HG02884 (cell line): ENCODE data around the gene CAMTA1.

Experiments
- ATAC-seq: cut with Tn5 transposase; IDR thresholded peaks from one replicate; pipeline ENCODE4 v1.9.1; 2021; ENCODE audit warnings: mild to moderate bottlenecking, moderate library complexity; ENCODE audit not compliant: unreplicated experiment

The CAMTA1 gene

GRCh38 chr1:7568901-7569524, 783.8 kb downstream of the CAMTA1 start:
- no peak for ATAC-seq

DNA sequence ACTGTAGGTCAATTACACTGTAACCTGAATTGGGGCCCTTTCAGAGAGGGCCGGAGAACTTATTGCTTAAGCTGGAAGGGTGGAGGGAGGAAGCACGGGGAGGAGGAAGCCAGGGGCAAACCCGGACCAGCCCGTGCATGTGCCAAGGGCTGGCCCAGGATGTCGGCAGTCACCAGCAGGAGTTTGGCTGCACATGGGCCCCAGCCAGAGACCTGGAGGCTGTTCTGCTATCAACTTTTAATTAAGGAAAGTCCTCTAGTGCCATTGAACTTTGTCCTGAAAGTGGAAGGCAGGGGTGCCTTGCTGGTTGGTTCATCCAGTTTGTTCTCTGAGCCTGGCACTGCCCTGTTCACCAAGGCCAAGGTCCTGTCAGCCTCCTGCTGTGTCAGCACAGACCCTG, 785.1 kb downstream of the CAMTA1 start:
- ATAC-seq: no peak

- ATAC-seq: no peak
Measured at GRCh38 chr1:7572654-7573152, 787.4 kb downstream of the CAMTA1 start.

DNA sequence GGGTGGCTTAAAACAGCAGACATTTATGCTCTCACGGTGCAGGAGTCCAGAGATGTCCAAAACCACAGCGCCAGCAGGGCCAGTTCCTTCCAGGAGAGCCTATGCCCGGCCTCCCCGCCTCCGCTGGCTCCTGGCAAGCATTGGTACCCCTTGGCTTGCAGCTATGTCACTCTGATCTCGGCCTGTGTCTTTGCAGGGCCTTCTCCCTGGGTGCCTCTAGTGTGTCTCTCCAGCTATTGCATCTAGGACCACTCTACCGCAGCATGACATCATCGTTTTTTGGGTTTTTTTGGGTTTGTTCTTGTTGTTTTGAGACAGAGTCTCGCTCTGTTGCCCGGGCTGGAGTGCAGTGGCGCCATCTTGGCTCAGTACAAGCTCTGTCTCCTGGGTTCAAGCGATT, 788.2 kb downstream of the CAMTA1 start:
- ATAC-seq: no peak

DNA sequence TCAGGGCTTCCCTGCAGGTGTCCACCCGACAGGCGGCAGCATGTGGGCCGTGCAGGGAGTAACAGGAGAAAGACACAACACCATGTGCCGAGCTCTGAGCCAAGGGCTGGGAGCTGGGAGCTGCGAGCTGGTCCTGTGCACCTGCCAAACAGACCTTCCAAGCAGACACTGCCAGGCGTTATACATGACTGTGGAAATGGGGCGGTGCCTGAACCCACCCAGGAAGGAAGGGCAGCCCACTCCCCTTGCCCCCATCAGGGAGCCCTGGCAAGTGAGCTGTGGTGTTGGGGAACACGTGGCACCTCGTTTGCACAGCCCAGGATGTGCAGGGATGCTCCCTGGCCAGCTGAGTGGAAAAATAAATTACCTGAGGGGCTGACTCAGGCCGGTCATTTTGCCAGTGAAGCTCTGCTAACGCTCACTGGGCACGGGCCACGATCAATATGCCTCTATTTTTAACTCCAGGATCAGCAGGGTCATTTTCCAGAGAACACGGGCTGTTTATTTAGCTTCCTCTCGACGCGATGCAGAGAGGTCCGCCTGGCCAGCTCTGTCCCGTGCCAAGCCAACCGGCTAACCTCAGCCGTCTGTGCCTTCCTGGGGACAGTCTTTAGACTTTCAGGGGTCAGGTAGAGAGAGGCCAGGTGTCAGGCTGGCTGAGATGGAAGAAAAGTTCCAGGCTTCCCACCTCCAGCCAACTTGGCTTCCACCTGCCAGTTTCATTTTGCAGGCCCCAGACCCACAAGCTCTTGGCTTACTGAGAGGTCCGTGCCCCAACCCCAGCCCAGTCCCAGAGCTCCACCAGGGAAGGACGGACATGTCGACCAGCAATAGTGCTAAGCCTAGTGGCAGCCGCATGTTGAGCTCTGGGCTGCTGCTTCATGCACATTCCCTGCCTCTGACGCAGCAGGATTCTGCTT, 789.1 kb downstream of the CAMTA1 start:
- no peak for ATAC-seq

DNA sequence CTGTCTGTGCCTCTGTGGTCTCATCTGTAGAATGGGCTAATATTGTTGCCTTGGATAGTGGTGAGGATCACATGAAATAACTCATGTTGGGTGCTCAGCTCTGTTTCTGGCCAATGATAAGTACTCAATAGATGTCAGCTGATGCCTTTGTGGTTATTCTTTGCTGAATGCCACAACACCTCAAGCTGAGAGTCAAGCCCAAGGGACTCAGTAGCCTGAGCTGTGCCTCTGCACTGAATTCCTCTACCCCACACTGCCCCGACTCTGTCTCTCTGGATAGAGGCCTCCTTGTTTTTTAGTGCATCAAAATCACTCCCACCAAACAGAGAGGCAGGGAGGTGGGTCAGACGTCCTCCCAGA, 789.8 kb downstream of the CAMTA1 start:
- ATAC-seq: no peak

DNA sequence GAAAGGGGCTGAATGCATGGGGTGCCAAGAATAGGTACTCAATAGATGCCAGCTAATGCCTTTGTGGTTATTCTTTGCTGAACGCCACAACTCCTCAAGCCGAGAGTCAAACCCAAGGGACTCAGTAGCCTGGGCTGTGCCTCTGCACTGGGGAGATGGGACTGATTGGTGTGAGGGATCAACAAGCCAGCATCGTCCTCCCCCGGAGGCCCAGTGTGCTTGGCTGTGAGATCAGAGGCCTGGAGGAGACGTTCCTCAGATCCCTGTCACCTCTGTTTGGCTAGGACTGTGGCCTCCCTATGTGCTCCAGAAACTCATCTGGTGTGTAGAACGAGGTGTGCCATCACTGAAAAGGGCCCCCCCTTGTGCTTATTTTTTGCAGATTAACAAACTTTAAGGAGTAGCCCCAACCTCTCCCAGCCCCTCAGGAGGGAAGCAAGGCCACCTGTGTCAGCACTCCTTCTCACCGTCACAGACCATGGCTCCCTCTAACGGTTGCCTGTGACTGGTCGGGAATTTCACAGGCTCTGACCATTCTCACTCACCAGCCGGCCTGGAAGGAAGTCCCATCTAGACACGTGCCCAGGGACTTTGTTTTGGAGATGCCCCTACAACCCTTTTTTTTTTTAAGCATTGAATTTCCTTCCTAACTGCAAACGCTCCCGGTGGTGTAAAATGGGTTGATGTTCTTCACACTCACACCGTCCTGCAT, 791.8 kb downstream of the CAMTA1 start:
- ATAC-seq: no peak

GRCh38 chr1:7578206-7578605, 793.0 kb downstream of the CAMTA1 start:
- no peak for ATAC-seq

DNA sequence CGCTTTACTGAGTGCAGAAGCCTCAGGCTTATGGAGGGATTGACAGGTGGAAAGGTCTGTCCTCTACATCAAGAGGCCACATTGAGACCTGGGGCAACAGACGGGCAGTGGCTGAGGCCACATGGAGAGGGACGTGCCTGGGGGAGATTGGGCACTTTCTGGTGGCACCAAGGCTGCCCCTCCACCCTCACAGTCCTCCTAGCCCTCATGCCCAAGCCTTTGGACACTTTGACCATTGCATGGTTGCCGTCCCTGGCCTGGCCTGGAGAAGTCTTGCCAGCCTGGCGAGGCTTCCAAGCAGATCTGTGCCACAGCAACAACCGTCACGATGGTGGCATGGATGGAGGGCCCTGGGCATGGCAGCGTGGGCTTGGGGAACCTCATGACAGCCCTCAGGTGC, 793.8 kb downstream of the CAMTA1 start:
- no peak for ATAC-seq

- no peak for ATAC-seq
Measured at GRCh38 chr1:7579831-7580804, 794.9 kb downstream of the CAMTA1 start.

DNA sequence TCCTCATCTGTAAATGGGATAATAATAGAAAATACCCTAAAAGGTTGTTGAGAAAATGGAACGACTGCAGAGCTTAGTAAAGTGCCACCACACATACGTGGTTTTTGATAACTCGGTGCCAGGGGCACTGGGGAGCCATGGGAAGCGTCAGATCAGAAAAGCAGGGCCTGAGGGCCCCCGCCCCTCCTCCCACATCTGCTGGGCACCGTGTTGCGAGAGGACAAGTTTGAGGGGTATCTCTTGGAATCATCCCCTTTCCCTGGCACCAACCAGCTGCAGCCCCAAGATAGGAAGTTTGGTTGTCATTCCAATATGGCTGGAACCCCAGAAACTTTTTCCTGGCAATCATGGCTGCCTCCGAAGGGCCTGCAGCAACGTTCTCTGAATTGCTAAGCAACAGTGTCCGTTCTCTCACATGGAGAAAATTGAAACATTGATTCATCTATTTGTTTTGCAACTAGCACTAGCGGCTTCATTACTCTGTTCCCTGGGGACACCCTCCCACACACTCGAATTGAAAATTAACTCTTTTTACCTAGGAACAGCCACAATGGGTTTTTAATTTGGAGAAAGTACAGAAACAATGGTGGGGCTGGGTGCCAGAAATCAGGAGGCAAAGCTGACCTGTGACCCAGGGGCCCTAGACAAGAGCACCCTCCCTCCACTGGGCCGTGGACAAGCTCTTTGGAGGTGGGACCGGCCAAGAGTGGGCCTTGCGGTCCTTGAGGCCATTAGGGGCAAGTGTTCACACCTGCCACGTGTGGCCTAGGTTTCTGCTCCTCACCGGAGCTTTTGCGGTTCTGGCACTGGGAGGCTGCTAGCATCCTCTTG, 795.9 kb downstream of the CAMTA1 start:
- ATAC-seq: no peak

DNA sequence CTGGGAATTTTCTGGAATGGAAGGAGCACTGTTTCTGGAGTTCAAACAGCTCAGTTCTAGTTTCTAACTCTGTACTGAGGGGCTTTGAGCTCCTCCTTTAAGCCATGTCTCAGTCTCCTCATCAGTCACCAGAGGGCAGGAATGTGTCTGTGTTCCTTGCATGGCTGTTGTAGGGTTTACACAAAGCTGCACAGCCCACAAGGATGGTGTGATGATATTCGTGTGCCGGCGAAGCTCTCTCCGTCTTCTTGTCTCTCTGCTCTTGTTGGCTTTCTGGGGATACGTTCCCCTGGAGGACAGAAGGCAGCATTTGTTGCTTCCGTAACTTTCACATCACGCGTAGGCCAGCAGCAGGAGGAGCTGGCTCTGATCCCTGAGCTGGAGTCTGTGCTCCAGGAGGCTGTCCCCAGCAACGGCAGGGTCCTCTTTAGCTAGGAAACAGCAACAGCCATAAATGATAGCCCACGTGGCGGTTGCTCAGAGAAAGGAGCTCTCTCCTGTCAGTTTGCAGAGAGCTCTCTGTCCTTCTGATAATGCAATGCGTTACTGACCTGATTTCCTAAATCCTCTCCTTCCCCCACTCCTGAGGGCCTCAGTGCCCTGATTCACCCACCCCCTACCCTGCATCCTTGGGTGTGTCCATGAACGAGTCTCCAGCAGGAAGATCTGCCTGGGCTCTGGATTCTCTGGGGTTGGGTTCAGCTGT, 796.7 kb downstream of the CAMTA1 start:
- ATAC-seq: no peak

- no peak for ATAC-seq
Measured at GRCh38 chr1:7582460-7582972, 797.3 kb downstream of the CAMTA1 start.

DNA sequence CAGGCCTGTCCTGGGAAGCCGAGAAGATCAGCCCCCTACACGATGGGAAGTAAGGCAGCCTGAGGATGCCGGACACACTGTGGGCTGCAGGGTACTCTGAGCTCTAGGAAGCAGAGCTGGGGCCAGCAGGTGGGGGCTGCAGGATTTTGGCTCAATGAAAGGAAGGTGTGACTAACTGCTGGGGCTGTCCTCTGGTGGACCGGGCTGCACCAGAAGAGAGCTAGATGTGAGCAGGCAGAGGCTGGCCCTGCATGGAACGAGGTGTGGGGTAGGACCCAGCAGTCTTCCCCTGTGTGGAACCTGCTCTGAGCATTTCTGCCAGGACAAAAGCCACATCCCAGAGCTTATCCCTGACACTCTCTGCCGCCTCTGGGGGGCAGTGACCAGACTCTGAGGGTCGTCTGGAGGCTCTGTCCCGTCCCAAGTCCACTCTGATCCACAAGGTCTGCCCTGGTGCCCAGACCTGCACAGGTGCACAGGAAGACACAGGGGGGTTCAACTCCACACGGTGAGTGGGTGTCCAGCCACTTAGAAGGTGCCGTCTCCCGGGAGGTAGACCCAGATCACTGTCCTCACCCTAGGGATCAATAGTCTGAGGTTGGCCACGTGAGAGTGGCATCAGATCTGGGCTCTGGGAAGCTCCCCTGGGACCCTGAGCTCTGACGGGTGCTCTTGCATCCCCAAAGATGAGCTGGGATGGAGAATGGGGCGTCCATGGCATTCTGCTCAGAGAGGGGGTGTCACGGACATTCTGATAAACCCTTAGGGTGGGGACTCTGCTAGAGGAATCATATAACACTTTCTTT, 798.2 kb downstream of the CAMTA1 start:
- ATAC-seq: no peak

- ATAC-seq: no peak
Measured at GRCh38 chr1:7584157-7584556, 798.9 kb downstream of the CAMTA1 start.

DNA sequence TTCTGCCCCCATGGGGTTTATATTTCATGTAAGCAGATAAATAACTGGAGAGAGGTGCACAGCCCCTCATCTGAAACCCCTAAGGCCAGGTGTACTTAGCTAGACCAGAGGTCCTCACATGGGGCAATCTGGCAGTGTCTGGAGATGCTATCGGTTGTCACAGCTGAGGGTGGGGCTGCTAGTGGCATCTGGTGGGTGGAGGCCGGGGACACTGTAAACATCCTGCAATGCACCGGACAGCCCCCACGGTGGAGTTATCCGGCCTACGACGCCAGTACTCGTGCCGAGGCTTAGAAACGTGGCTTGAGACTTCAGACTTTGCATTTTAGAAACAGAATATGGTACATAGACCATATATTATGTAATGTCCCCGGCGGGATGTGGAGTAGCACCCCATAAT, 799.4 kb downstream of the CAMTA1 start:
- ATAC-seq: no peak

GRCh38 chr1:7585216-7585907, 800.1 kb downstream of the CAMTA1 start:
- ATAC-seq: no peak
